DND-41 (cell line): ENCODE measurements around the gene PNMA1.

Source experiments
- ATAC-seq: fragments of 200-7000 bp; cut with Tn5 transposase; 3 replicates; pipeline ENCODE4 v1.9.1; 2021; ENCODE audit warnings: low read depth; ENCODE audit not compliant: insufficient read depth
- DNase-seq: peaks from one replicate; pipeline ENCODE4 v3.0.0-alpha.2; 2020
- H2AFZ ChIP-seq: 2 replicates; pipeline ENCODE4 v1.6.0; 2012; ENCODE audit warnings: low read depth, low read length
- H3K27ac ChIP-seq: 2 replicates; pipeline ENCODE4 v1.5.1; 2012; ENCODE audit warnings: low read length, inconsistent platforms
- H3K27me3 ChIP-seq: fragments of 200-600 bp; sonication (generic); 2 replicates; pipeline ENCODE4 v1.6.0; 2012; ENCODE audit warnings: low read length, mild to moderate bottlenecking, inconsistent platforms; ENCODE audit not compliant: insufficient read depth, poor library complexity
- H3K36me3 ChIP-seq: 2 replicates; pipeline ENCODE4 v1.5.1; 2012; ENCODE audit warnings: low read length, inconsistent platforms; ENCODE audit not compliant: insufficient read depth
- H3K4me1 ChIP-seq: 2 replicates; pipeline ENCODE4 v1.5.1; 2012; ENCODE audit warnings: mild to moderate bottlenecking, low read length; ENCODE audit not compliant: insufficient read depth
- H3K4me2 ChIP-seq: 2 replicates; pipeline ENCODE4 v1.6.0; 2012; ENCODE audit warnings: mild to moderate bottlenecking, moderate library complexity, low read length, inconsistent platforms; ENCODE audit not compliant: insufficient read depth
- H3K4me3 ChIP-seq, 2 experiments: fragments of 200-600 bp in 1 of 2; shearing (Covaris generic) in 1 of 2; 2 replicates each; pipeline ENCODE4 v1.5.1; 2012 to 2016; ENCODE audit warnings: inconsistent platforms in 2 of 2, low read length in 2 of 2, mild to moderate bottlenecking in 2 of 2, low read depth in 1 of 2, moderate library complexity in 1 of 2
- H3K79me2 ChIP-seq: 2 replicates; pipeline ENCODE4 v1.6.0; 2012; ENCODE audit warnings: low read length, inconsistent platforms; ENCODE audit not compliant: insufficient read depth
- H3K9ac ChIP-seq: 2 replicates; pipeline ENCODE4 v1.6.0; 2012; ENCODE audit warnings: low read depth, mild to moderate bottlenecking, inconsistent platforms, low read length, moderate library complexity
- H3K9me3 ChIP-seq: 2 replicates; pipeline ENCODE4 v1.5.1; 2012; ENCODE audit warnings: low read length, moderate library complexity, mild to moderate bottlenecking, inconsistent platforms; ENCODE audit not compliant: insufficient read depth, severe bottlenecking
- H4K20me1 ChIP-seq: 2 replicates; pipeline ENCODE4 v1.6.0; 2012; ENCODE audit warnings: low read length; ENCODE audit not compliant: insufficient read depth
- CTCF ChIP-seq: IDR thresholded peaks from 2 replicates; pipeline ENCODE4 v1.5.1; 2012; ENCODE audit warnings: borderline replicate concordance, low read length, moderate library complexity, mild to moderate bottlenecking; ENCODE audit not compliant: poor library complexity, severe bottlenecking; ENCODE audit errors: extremely low read depth
- EZH2 ChIP-seq: IDR thresholded peaks from 3 replicates; pipeline ENCODE4 v1.6.1; 2012; ENCODE audit warnings: borderline replicate concordance, low read depth, mild to moderate bottlenecking, moderate library complexity, low read length, inconsistent platforms; ENCODE audit not compliant: severe bottlenecking

The PNMA1 gene

GRCh38 chr14:73722581-73722980, 8.4 kb upstream of the PNMA1 start:
- no peak overlapping the region for H2AFZ ChIP-seq
- H3K79me2 ChIP-seq, result no peaks in the 10 kb centered on the region
- no peak overlapping the region for H3K4me3 ChIP-seq
- TF ChIP-seq CTCF (no peak), EZH2 (no peak)
- no peaks in the 10 kb centered on the region for H3K4me1 ChIP-seq
- H3K4me2 ChIP-seq, result no peak overlapping the region
- no peaks in the 10 kb centered on the region for H3K27me3 ChIP-seq
- peaks cover 98% of the 10 kb centered on the region for H3K36me3 ChIP-seq
- no peak overlapping the region for H3K27ac ChIP-seq
- no peaks in the 10 kb centered on the region for H3K9me3 ChIP-seq
- ATAC-seq (no peak), DNase-seq (no peak)
- no peak overlapping the region for H3K9ac ChIP-seq
- peaks cover 3% of the 10 kb centered on the region; the same call in 1 of the 2 replicates for H4K20me1 ChIP-seq

GRCh38 chr14:73721101-73721821, 7.1 kb upstream of the PNMA1 start:
- H3K9ac ChIP-seq, result no peak overlapping the region
- peaks cover 94% of the 10 kb centered on the region for H3K36me3 ChIP-seq
- H3K27ac ChIP-seq, result no peak overlapping the region
- no peaks in the 10 kb centered on the region for H3K4me1 ChIP-seq
- no peak overlapping the region for H3K4me3 ChIP-seq
- H3K4me2 ChIP-seq, result no peak overlapping the region
- no peaks in the 10 kb centered on the region for H3K79me2 ChIP-seq
- no peak for TF ChIP-seq EZH2
- TF ChIP-seq CTCF, result no peak
- ATAC-seq (no peak), DNase-seq (no peak)
- H4K20me1 ChIP-seq, result peaks cover 3% of the 10 kb centered on the region; the same call in 1 of the 2 replicates
- H3K27me3 ChIP-seq, result no peaks in the 10 kb centered on the region
- no peak overlapping the region for H2AFZ ChIP-seq
- H3K9me3 ChIP-seq, result no peaks in the 10 kb centered on the region

DNA sequence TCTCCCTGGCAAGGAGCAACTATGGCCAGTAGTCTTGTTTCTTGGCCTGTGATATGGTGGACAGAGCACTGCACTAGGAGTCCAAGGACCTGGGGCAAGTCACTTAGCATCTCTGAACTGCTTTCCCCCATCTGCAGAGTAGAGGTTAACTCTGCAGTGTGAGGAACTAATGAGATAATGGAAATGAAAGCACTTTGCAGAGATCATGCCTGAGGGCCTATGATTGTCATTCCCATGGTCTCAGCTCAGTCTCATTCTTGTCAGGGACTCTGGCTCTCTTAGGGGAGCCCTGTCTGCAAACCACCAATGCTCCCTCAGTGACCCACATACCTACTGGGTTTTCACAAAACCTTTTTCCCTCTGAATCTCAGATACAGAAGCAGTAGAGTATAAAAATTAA, 6.5 kb upstream of the PNMA1 start:
- DNase-seq (no peak), ATAC-seq (no peak)
- no peak overlapping the region for H3K4me2 ChIP-seq
- no peaks in the 10 kb centered on the region for H3K4me1 ChIP-seq
- TF ChIP-seq CTCF, result no peak
- TF ChIP-seq EZH2, result no peak
- no peaks in the 10 kb centered on the region for H3K27me3 ChIP-seq
- H3K4me3 ChIP-seq, result no peak overlapping the region
- H3K27ac ChIP-seq, result no peak overlapping the region
- no peak overlapping the region for H2AFZ ChIP-seq
- H4K20me1 ChIP-seq, result peaks cover 3% of the 10 kb centered on the region; the same call in 1 of the 2 replicates
- peaks cover 92% of the 10 kb centered on the region for H3K36me3 ChIP-seq
- H3K9ac ChIP-seq, result no peak overlapping the region
- no peaks in the 10 kb centered on the region for H3K9me3 ChIP-seq
- H3K79me2 ChIP-seq, result no peaks in the 10 kb centered on the region
